NCI-H1092 (cell line): Measurements from ENCODE around the gene LMAN1L.
"Not testable (repeated sequence)": the region's sequence is repeated elsewhere in the genome, so short reads cannot be mapped to it uniquely, and the experiment has no call there.

ENCODE experiments used
- DNase-seq: peaks from one replicate; lab custom pipeline; 2025; lab: John Stamatoyannopoulos, UW

LMAN1L gene

GRCh38 chr15:74782259-74783071, 30.2 kb upstream of the LMAN1L start:
- no peak for DNase-seq

- DNase-seq = no peak
Observed at GRCh38 chr15:74783072-74783807, 29.4 kb upstream of the LMAN1L start.

- no peak for DNase-seq
Observed at GRCh38 chr15:74783808-74784175, 28.8 kb upstream of the LMAN1L start.

DNA sequence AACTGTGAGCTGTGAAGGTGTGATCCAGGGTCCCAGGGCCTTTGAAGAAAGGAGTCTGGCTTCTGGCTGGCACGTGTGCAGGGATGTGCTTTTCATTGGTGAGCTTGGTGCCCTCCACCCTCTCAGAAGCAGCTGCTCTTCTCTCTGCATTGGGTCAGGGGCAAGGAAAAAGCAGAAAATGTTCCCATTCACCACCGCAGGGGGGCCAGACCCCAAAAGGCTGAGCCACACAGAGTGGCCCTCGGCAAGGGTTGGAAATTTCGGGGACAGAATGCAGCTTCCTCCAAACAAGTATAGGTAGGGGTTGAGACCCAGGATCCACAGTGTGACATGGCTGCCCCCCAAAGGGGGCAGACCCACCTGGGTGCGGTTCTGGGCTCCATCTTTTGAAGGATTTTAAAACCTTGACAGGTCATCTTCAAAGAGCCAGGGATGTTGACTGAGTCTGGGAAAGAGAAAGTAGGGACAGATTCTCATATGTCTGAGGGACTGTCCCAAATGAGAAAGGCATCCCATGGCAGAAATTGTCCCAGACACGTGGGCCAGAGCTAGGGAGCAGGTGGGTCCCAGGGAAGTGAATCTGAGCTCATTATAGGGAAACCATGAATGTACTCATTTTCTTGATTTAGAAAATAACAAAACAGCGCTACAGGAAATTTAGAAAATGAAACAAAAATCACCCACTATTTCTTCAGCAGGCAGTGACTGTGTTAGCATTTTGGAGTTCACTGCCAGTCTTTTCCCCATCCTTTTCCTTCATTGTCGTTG, 28.0 kb upstream of the LMAN1L start:
- no peak for DNase-seq

DNA sequence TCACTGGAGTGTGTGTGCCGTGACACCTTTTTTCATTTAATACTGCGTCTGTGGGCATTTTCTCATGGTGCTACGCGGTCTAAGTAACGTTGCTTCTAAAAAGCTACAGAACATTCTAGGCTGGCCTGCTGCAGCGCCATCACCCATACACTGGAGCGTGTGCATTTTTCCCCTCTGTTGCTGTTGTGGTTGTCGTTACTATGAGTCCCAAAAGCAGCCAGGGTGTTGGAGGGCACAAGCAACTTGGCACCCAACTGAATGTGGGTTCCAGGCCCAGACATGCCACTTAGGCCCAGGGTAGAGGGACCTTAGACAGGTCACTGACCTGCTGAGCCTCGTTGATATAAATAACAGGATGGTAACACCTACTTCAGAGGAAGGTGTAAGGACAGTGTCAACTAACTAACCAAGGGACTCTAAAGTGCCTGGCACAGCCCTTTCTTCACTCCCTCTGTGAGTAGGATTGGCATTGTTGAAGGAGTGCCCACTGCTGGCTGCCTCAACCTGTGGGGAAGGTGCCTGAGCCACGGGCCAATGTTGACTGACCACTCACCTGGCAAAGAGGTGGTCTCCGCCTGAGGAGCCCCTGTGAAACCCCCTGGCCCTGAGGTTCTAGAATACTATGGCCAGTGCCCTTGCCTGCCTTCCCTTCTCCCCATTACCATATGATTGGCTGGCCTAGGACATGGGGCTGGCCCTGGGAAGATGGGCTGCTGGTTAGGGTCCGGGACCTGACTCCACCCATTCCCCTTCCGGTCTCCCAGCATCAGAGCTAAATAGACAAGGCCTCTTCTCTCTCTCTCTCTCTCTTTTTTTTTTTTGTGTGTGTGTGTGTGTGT, 27.2 kb upstream of the LMAN1L start:
- DNase-seq = no peak

- not testable (repeated sequence) for DNase-seq
Observed at GRCh38 chr15:74786081-74786480, 26.6 kb upstream of the LMAN1L start.

DNA sequence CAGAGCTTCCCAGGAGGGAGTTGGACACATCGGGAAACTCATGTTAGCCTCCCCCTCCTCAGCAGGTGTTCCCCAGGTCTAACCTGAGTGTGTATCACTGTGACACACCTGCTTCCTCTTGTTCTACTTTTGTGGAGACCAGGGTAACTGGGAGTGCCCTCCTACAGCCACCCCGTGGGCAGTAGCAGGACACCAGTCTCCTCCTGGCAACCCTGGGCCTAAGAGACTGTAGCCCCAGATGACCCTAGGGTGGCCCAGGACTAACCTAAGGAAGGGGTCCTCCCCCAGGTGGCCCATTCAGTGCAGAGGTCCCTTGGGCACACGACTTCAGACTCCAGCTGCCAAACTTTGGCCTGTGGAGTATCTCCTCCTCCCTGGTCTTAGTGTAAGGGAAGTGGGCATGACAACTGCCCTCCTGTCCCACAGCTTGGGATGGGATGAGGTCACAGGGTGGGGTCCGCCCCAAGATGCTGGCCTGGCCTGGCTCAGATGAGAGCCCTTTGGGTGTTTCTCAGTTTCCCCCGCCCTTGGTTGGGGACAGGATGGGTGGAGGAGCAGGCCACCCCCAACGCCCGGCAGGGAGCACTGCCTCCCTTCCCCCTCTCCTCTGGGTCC, 26.0 kb upstream of the LMAN1L start:
- no peak for DNase-seq

DNA sequence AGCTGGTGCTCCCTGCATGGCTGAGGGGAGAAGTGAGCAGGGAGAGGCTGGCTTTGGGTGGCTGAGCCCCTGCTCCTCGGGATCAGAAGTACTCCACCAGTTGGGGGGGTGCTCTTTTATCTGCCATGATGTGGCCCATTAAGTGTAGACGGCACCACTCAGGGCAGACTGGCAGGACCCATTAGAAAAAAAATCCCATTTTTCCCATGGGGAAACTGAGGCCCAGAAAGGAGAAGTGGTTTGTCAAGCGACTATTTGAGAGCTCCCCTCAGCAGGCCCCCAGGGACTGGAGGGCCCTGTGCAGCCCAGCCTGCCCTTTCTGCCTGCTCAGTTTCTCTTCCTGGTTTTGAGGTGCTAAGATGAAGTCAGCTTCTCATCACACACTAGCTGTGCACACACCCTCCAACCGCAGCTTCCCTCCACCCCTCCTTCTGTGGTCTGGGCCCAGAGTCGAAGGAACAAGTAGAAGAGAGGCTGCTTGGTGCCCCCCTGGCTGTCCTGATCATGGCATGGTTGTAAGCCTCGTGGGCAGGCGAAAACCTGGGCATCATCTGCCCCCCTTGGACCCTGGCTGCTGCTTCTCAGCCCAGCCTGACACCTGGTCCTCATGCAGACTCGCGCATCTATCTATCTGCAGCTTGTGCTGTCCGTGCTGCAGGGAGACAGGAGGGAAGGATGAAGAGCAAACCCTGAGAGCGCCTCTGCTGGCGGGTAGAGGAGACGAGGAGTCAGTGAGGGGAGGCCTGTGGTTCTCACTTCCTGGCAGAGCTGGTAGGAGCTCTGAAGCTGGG, 25.2 kb upstream of the LMAN1L start:
- DNase-seq = no peak

DNA sequence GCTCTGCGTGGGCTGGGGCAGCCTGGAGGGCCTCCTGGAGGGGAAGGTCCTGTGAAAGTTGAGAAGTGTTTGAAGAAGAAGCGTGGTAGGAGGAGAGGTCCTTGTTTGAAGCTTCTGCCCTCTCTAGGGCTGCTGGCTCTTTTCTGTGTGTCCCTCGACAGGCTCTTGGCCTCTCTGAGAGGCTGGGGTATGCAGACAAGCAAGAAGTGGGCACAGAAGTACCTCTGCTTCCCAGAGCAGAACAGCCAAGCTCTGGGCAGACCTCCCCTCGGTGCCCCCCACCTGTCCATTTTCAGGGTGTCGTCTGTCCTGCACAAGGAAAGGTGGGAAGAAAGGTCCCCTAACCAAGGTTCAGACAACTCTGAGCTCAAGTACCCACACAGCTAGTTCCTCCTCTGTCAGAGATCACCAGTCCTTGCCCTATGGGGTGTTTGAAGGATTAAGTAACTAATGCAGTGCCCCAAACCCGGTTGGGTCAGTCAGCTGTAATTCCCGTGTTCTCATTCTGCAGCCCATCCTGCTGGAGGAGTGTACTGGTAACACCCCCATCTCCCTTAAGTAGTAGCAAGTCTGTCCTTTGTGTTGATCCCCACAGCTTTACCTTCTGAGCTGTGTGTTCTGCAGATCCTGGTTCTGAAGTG, 24.5 kb upstream of the LMAN1L start:
- DNase-seq = no peak

DNA sequence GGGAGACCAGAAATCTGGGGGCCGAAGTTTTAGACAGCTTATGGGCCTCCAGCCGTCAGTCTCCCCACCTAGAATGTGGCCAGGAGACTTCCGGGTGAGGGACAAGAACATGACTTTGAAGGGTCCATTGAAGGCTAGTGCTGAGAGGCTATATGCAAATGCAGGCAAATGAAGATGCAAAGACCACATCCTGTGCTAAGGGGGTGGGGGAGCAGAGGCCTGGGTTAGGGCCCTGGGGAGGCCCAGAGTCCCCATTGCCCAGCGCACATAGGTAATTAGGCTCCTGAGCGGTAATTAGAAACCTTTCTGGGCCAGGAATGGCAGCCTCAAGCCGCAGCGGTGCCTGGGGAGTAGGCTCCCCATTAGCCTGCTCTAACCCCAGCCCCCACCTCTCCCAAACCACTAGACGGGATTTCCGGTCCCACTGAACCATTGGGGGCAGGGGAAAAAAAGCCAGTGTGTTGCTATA, 23.9 kb upstream of the LMAN1L start:
- DNase-seq = no peak

- DNase-seq = no peak
Observed at GRCh38 chr15:74789171-74789631, 23.4 kb upstream of the LMAN1L start.

GRCh38 chr15:74789741-74790079, 22.9 kb upstream of the LMAN1L start:
- DNase-seq = no peak

DNA sequence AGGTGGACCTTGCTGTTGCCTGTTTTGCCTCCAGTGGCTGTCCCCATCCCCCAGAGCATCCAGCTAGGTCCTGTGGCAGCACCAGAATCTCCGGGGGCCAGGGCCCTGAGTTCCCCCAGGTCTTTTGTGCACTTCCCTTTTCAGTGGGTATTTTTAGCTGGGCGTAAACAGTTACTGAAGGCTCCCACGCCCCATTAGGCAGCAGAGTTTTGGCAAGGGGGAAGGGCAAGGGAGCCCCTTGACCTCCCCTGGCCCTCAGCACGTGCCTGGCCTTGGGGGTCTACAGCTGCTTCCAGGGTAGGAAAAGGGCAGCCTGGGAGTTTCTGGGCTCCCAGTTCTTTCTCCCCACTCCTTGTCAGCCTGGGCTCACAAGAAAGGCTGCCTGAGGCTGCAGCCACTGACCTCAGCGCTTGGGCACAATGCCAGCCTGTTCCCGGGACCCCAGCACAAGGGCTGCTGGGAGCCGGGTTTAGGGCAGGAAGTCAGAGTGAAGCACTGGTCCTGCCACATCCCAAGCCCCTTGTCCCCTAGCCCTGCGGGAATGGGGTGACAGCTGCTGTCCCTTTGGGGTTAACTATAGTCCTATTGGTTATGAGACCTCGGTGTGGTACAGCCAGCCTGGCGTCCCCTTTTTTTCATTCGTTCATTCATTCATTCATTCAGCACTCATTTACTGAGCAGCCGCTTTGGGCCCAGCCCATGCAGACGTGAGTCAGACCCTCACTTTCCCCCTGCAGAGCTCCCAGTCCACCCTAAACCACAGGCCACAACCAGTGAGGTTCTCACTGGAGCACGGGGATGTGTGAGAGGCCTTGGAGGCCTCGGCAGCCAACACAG, 22.3 kb upstream of the LMAN1L start:
- no peak for DNase-seq

GRCh38 chr15:74791007-74791406, 21.6 kb upstream of the LMAN1L start:
- DNase-seq = no peak

- DNase-seq = no peak
Observed at GRCh38 chr15:74791667-74792066, 21.0 kb upstream of the LMAN1L start.

DNA sequence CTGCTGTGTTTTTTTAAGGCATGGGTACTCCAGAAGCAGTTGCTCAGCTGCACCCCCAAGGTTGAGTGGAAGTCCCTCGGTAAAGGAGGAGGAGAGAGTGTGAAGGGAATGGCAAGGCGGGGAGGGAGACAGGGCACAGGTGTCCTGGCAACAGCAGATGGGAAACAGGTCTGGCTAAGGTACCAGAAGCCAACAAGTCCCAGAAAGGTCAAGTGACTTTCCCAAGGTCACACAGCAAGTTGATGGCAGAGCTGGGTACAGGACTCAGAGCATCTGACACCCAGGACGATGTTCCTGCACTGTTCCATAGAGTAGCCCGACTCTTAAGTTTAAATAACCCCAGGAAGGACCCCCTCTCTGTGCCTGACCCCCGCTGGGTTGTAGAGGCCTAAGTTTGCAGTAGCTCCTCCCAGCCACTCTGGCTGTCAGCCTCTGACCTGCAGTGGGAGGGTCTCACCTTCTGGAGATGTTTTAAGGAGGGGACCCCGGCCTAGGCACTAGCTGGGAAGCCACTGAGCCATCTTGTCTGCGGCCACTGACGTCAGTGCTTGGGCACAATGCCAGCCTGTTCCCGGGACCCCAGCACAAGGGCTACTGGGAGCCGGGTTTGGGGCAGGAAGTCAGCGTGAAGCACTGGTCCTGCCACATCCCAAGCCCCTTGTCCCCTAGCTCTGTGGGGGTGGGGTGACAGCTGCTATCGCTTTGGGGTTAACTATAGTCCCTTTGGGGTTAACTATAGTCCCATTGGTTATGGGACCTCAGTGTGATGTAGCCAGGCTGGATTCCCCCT, 20.2 kb upstream of the LMAN1L start:
- no peak for DNase-seq

DNA sequence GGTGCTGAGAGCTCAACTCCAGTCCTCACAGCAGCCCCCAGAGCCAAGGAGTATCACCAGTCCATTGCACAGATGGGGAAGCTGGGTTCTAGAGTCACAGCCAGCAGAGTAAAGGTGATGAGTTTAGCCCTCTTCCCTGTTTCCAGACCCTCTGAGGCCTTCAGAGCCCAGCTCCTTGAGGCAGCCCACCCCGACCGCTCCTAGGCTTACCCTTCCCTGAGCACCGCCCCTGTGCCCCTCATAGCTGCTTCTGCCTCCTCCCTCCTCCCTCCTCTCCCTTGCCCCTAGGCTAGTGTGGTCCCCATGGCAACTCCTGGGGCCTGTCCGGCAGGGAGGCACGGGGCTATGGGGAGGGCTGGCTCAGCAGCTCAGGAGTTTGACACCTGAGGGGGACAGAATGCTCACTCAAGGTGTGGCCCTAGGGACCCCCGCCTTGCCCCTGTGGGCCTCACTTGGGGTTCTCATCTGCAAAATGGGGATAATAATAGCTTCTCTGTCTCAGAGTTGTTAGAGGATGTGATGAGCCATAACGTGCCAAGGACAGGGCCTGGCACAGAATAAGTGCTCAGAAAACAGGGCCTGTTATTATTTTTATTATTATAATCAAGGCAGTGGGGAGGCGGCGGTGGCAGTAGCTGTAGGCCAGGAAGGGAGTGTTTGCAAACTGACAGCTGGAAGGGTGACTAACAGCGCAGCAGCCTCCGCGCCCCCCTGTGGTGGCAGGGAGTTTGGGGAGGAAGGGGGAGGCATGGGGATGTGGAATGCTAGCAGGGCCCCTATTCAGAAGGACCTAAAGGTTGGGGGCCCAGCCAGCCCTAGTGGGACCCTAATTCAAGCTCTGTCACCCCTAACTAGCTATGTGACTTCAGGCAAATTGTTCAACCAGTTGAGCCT, 19.3 kb upstream of the LMAN1L start:
- DNase-seq = no peak
